HEK293 (cell line): Measurements from ENCODE around the gene SETD4.

Experiments used
- ZBTB44 ChIP-seq: fragments of 450-650 bp; IDR thresholded peaks from 2 replicates; pipeline ENCODE4 v1.5.1; 2018; ENCODE audit warnings: missing biosample characterization, mild to moderate bottlenecking, missing genetic modification characterization
- TF ChIP-seq, protein P1 (sequence below): fragments of 450-650 bp; formaldehyde crosslinking; optimal IDR thresholded peaks from 2 replicates; pipeline ENCODE3; 2016; ENCODE audit warnings: missing biosample characterization, mild to moderate bottlenecking, missing genetic modification characterization

- no peak for TF ChIP-seq ZBTB44 (tag by site-specific recombination)
- TF ChIP-seq, protein P1, sequence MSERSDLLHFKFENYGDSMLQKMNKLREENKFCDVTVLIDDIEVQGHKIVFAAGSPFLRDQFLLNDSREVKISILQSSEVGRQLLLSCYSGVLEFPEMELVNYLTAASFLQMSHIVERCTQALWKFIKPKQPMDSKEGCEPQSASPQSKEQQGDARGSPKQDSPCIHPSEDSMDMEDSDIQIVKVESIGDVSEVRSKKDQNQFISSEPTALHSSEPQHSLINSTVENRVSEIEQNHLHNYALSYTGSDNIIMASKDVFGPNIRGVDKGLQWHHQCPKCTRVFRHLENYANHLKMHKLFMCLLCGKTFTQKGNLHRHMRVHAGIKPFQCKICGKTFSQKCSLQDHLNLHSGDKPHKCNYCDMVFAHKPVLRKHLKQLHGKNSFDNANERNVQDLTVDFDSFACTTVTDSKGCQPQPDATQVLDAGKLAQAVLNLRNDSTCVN, result no peak
These were observed 69.2 kb downstream of the SETD4 start for GRCh38 chr21:35991131-35991530.
